Medulla oblongata (tissue), 1 donor: ENCODE results near the gene CDC6.
A peak's percentile ranks its signal among the peaks of the same experiment; 100 is the strongest.

Experiments
- DNase-seq: peaks from one replicate; pipeline ENCODE4 v3.0.0-alpha.2; 2015; ENCODE audit errors: extremely low spot score

Gene CDC6, protein sequence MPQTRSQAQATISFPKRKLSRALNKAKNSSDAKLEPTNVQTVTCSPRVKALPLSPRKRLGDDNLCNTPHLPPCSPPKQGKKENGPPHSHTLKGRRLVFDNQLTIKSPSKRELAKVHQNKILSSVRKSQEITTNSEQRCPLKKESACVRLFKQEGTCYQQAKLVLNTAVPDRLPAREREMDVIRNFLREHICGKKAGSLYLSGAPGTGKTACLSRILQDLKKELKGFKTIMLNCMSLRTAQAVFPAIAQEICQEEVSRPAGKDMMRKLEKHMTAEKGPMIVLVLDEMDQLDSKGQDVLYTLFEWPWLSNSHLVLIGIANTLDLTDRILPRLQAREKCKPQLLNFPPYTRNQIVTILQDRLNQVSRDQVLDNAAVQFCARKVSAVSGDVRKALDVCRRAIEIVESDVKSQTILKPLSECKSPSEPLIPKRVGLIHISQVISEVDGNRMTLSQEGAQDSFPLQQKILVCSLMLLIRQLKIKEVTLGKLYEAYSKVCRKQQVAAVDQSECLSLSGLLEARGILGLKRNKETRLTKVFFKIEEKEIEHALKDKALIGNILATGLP

DNA sequence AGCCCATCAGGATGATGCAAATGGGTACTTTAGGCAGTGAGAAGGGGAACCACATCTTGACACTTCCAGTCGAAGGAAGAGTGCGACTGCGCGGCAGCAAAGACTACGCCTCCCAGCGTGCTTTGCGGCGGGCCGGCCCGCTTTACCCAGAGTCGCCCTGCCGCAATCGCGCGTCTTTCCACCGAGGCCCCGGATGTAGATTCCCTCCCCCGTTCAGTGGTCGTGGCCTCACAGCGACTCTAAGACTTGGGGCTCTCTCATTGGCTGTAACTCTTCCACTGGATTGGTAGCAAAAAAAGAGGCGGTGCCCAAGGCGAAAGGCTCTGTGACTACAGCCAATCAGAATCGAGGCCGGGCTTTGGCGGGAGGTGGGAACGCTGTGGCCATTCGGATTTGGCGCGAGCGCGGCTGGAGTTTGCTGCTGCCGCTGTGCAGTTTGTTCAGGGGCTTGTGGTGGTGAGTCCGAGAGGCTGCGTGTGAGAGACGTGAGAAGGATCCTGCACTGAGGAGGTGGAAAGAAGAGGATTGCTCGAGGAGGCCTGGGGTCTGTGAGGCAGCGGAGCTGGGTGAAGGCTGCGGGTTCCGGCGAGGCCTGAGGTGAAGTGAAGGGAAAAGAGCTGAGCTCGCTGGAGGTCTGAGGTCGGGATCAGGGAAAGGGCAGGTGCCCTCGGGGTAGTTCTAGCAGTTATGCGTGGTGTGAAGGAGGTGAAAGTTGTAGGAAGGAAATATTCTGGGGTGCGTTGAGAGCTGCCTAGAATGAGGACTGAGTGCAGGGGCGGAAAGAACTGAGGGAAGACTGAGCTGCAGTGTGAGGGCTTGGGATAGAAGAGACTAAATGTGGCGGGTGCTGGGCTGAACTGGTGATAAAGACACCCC lies at the start of gene CDC6:
Gene CDC6 (plus strand): TSS at position 386 of the 876 bp plus-strand sequence. CDS start 1,542 bp downstream, outside the sequence.
- DNase-seq = peak; percentile 100

DNA sequence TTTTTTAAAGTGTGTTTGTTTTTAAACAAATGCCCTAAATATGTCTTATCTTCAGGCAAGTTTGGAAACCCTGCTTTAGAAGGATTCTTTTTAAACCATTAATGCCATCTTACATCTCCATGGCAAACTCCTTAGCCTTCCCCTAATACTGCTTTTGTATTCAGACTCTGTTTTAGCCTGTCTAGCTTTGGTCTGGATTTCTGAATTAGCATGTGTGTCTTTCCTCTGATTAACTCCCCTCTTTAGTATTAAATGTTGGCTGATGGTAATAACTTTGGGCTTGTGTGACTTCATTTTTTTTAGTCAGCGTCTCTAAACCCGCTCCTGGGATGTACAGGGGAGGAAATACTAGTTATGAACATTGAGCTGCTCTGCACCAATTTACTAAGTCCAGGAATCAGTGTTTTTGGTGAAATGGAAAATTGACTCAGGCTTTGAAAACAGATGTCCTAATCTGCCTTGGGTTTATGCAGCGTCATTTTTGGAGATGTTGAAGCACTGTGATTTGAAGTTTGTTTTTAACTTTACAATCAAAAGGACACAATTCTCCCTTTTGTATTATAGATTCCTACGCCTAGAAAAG lies 46.3 kb upstream of the CDC6 start:
- DNase-seq = peak; percentile 44

DNA sequence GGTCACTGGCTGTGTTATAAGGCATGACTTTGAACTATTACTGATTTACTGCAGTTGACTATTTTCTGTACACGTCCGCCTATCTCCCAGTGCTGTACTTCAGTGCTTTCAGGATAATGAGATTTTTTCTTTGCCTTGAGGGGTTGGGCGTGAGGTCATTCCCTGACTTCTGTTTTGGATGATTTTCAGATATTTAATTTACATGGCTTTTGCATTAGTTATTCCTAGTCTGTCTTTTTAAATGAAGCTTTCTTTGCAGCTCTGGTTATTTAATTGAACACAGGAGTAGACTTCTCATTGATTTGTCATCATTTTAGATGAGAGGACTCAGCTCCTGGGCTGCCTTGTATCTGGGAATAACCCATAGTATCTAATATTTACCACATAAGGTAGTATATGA lies 44.9 kb upstream of the CDC6 start:
- DNase-seq = no peak

DNA sequence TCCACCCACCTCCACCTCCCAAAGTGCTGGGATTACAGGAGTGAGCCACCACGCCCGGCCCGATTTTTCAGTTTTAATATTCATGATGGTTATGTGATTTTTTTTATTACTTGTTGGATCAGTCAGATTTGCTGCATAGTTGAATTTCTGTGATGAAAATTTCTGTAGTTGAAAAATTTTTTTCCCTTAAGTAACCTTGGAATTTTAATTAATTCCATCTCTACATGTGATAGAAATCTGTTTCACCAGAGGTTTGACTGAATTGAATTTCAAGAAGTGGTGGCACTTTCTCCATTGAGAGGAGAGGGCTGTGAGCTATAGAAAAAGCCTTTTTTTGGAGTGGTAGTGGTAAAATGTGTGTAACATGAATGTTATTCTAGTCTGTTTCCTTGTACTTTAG lies 43.9 kb upstream of the CDC6 start:
- DNase-seq = no peak

GRCh38 chr17:40244255-40244654 lies 43.4 kb upstream of the CDC6 start:
- DNase-seq = no peak

GRCh38 chr17:40247926-40248495 lies 39.7 kb upstream of the CDC6 start:
- no peak for DNase-seq

GRCh38 chr17:40248507-40248906 lies 39.2 kb upstream of the CDC6 start:
- no peak for DNase-seq

- no peak for DNase-seq
These were observed 36.1 kb upstream of the CDC6 start for GRCh38 chr17:40251576-40251975.

GRCh38 chr17:40253565-40253964 lies 34.1 kb upstream of the CDC6 start:
- no peak for DNase-seq

- DNase-seq = no peak
These were observed 28.2 kb upstream of the CDC6 start for GRCh38 chr17:40259505-40259904.

- no peak for DNase-seq
These were observed 27.2 kb upstream of the CDC6 start for GRCh38 chr17:40260528-40260927.

GRCh38 chr17:40264458-40265185 lies 23.1 kb upstream of the CDC6 start:
- DNase-seq = no peak

DNA sequence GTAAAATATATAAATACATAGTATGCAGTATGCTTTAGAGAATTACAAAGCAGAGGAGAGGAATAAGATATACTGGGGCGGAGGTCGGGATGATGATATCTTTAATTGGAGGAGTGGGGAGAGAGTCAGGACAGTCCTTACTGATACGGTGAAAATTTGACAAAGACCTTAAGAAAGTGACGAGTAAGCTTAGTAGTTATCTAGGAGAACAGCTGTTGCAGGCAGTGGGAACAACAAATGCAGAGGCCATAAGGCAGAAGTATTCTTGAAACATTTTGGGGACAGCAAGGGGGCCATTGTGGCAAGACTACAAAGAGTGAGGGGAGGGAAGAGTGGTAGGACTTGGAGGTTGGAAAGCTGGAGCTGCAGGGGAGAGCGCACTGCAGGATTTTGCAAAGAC lies 22.3 kb upstream of the CDC6 start:
- DNase-seq = no peak

GRCh38 chr17:40266882-40267281 lies 20.8 kb upstream of the CDC6 start:
- DNase-seq = no peak

GRCh38 chr17:40268141-40268712 lies 19.5 kb upstream of the CDC6 start:
- no peak for DNase-seq

GRCh38 chr17:40278414-40278813 lies 9.3 kb upstream of the CDC6 start:
- no peak for DNase-seq

DNA sequence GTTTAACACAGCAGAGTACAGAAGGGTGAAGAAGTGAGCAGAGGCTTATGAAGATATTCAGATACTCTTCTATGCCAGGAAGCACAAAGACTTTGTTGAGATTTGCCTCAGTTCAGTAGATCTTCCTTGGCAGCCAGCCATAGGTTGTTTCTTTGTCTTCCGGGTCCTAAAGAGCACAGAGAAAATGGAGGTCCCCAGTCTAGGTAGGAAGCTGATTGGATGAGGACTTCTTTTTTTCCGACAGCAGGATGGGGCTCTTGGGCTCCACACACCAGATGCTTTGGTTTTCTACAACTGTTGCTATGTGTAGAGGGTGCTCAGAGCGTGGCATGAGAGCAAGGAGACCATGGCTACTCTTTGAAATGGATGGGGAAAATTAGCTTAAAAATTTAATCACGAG lies 8.3 kb upstream of the CDC6 start:
- DNase-seq = no peak

GRCh38 chr17:40281663-40282062 lies 6.0 kb upstream of the CDC6 start:
- DNase-seq = no peak

GRCh38 chr17:40283662-40284061 lies 4.0 kb upstream of the CDC6 start:
- DNase-seq = no peak

DNA sequence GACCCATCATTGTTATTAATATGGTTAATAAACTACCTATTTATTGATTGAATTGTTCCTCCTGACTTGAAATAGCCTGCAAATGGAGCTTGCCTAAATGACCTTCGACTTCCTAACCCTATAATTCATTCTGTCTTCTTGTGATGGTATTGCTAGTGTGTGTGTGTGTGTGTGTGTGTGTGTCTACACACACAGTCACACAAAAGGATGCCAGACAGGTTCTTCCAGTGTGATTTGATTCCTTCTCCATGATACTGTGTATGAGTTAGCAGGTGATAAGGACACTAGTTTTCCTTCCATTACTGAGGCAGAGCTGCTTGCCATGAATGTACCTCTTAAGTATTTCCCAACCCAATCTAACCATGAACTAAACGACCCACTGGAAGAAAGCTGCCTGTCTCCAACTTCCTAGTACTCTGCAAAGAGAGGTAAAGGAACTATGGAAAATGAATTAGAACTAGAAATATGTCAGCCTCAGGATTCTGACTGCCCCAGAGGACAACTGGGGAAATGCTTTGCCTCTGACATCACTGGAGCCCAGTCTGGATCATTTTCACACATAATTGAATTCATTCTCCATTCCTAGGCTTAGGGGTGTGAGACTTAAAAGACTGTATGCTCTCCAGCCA lies 3.5 kb upstream of the CDC6 start:
- no peak for DNase-seq
